DMS 273 treated with DMSO at 0.1 percent for 48 hours (cell line): ENCODE measurements around the gene MBOAT1.
A peak's percentile ranks its signal among the peaks of the same experiment; 100 is the strongest.
"Not testable (repeated sequence)": the region's sequence is repeated elsewhere in the genome, so short reads cannot be mapped to it uniquely, and the experiment has no call there.

ENCODE experiments used
- DNase-seq: peaks from one replicate; lab custom pipeline; 2025; lab: John Stamatoyannopoulos, UW

MBOAT1 gene, protein sequence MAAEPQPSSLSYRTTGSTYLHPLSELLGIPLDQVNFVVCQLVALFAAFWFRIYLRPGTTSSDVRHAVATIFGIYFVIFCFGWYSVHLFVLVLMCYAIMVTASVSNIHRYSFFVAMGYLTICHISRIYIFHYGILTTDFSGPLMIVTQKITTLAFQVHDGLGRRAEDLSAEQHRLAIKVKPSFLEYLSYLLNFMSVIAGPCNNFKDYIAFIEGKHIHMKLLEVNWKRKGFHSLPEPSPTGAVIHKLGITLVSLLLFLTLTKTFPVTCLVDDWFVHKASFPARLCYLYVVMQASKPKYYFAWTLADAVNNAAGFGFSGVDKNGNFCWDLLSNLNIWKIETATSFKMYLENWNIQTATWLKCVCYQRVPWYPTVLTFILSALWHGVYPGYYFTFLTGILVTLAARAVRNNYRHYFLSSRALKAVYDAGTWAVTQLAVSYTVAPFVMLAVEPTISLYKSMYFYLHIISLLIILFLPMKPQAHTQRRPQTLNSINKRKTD

DNA sequence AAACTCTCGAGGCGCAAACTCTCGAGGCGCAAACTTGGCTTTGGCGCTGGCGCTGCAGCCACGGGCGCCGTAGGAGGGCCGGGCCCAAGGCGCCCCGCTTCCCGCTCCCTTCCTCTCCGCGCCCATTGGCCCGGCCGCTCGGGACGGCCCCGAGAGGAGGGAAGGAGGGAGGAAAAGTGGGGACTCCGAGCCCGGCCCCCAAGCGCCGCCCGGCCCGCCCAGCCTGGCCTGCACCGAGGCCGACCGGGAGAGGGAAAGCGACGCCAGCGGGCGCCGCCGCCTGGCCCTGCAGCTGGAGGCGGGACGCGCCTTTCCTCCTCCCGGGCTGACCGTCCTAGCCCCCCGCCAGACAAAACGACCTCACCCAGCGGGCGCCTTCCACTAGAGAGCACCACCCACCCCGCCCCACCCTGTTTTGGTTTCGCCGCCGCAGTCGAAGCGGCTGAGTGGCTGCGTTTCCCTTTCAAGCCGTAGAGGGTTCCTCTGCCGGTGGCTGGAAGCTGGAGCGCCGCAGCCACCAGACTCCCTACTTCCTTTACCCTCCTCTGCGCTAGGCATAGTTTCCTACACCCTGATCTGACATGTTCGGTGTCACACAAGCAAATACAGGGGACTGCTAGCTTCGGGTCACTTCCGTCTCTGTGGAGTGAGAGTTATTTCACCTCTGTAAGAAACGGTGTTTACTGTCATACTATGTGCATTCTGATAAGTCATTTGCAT lies at the start of gene MBOAT1:
TSS of gene MBOAT1 (minus strand) at position 78 of the 720 bp plus-strand sequence. CDS start 235 bp downstream, outside the sequence.
- DNase-seq, result peak; percentile 93

DNA sequence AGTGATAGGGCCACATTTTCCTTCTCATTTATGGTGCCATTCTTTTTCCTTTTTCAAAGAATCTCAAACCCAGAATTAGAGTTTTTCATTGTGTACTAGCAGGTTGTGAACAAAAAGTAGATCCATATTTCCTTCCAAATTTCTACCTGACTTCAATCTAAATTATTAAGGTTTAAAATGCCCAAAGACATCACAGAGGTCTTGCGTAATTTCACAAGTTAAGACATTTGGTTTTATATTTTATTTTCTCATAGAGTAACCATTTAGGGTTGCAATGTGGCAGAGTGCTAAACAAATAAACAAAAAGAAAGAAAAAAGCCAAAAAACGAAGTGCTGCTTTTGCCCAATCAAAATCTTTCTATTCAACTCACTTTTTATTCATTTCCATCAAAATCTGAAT lies 49.4 kb upstream of the MBOAT1 start:
- no peak for DNase-seq

DNA sequence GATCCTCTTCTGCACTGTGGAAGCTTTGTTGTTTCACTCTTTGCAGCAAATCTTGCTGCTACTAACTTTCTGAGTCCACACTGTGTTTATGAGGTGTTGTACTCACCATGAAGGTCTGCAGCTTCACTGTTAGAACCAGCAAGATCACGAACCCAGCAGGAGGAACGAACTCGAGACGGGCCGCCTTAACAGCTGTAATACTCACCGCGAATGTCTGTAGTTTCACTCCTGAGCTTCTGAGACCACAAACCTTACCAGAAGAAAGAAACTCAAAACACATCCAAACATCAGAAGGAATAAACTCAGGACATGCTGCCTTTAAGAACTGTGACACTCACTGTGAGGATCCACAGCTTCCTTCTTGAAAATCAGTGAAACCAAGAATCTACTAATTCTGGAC lies 48.1 kb upstream of the MBOAT1 start:
- no peak for DNase-seq

DNA sequence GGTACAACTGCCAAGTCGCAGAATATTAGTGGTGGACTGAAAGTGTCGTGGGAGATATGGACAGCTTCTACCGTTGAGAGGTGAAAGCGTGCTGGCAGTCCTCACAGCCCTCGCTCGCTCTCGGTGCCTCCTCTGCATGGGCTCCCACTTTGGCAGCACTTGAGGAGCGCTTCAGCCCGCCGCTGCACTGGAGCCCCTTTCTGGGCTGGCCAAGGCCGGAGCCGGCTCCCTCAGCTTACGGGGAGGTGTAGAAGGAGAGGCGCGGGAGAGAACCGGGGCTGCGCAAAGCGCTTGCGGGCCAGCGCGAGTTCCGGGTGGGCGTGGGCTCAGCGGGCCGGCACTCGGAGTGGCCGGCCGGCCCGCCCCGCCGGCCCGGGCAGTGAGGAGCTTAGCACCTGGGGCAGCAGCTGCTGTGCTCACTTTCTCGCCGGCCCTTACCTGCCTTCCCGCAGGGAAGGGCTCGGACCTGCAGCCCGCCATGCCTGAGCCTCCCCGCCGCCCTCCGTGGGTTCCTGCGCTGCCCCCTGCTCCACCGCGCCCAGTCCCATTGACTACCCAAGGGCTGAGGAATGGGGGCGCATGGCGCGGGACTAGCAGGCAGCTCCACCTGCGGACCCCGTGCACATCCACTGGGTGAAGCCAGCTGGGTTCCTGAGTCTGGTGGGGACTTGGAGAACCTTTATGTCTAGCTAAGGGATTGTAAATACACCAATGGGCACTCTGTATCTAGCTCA lies 47.2 kb upstream of the MBOAT1 start:
- no peak for DNase-seq

DNA sequence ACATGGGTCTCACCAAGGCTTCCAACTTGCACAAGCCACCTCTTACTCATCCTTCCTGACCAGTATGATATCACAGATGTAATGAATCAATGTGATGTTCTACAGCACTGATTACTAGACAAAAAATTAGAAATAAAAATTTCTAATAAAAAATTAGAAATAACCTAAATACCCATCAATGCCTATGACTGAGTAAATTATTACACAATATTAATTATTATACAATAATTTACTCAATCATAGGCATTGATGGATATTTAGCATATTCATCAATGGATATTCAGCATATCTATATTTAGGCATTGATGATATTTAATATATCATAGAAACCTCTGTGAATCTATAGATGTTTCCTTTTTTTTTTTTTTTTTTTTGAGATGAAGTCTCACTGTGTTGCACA lies 43.2 kb upstream of the MBOAT1 start:
- DNase-seq, result no peak

DNA sequence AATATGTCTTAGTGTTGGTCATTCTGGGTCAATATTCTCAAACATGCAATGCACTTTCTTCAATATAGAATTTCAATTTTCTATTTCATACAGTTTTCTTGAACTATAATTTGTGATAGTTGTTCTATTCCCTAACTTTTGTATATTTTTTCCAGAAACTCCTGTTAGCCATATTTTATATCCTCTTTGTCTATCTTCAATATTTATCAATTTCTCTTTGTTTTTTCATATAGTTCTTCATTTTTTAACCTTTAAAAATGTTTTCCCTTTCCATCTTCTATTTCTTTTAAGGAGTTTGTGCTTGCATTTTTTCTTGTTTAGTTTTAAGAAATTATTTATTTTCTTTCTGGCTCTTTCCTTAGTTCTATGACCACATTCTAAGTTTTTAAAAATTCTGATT lies 42.0 kb upstream of the MBOAT1 start:
- DNase-seq, result no peak

DNA sequence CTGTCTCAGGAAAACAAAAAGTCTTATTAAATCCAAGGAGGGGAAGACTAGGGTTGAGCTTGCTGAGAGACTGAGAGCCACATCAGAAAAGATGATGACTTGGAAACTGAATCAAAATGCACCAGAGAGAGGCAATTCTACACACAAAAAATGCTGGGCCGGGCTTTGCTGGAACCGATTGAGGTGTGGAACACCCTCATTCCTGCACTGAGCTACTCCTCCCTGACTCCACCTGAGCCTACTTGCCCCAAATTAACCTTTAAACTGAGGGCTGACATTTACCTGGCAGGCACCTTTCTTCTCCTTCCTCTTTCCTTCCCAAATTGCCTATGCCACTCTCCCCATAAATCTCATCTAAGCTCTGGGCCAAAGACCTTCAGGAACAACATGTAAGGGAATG lies 40.8 kb upstream of the MBOAT1 start:
- no peak for DNase-seq

DNA sequence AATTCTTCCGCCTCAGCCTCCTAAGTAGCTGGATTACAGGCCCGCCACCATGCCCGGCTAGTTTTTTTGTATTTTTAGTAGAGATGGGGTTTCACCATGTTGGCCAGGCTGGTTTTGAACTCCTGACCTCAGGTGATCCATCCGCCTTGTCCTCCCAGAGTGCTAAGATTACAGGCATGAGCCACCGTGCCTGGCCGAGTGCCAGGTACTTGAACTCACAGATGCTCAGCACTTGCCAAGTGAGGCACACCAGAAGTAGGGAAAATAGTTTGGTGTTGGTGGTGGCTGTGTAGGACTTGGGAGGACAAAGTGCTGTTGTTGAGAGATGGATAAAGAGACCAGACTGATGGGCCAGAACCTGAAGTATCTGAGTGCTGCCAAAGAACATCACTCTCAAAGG lies 40.0 kb upstream of the MBOAT1 start:
- DNase-seq, result no peak

DNA sequence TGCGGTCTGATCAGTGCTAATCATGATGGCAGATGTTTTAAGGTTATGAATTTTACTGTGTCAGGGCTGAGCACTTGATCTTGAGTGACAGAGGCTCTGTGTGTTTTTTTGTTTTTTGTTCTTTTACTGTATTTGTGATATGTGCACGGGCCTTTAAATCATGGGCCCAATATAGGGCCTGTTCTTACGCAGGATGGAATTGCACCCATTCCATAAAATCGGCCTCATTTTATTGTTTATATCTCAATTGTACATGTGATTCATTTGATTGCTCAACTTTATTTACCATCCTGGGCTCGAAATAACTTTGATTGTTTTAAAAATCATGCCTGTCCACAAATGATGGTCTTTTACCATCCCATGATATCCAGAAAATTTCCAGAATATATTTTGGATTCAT lies 39.3 kb upstream of the MBOAT1 start:
- no peak for DNase-seq

DNA sequence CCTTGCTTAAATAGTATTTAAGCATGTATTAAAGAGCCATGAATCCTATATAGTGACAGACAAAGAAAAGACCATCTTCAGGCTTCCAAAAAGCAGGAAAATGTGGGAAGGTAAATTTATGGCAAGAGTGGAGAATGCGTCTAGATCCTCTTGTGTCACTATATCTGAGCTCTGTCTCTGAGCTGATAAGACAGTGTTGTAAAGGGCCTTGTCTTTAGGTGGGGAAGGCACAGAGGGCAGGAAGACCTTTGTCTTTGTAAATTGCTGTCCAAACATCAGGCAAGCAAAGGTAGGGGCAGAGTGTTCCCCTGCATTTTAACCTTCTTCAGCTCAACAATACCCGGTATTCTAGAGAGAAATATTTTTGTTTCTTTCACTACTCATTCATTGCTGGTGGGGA lies 33.9 kb upstream of the MBOAT1 start:
- no peak for DNase-seq

DNA sequence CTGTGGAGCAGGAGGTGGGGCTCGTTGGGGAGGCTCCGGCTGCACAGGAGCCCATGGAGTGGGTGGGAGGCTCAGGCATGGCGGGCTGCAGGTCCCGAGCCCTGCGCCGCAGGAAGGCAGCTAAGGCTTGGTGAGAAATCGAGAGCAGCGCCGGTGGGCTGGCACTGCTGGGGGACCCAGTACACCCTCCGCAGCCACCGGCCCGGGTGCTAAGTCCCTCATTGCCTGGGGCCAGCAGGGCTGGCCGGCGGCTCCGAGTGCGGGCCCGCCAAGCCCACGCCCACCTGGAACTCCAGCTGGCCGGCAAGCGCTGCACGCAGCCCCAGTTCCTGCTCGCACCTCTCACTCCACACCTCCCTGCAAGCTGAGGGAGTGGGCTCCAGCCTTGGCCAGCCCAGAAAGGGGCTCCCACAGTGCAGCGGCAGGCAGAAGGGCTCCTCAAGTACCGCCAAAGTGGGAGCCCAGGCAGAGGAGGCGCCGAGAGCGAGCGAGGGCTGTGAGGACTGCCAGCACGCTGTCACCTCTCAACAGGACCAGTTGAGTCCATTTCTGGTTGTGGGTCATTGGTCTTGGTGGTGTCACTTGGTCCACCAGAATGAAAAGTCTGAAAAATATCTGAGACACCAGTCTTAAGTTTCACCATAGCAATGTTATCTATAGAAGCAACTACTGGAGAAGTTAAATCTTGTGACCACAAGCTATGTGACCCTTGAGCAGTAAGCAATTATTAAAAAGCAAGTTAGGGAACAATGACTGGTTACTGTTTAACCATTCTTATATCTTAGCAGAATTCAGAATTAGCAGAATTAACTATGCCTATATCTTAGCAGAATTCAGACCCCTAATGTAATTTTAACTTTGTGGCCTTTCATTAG lies 32.8 kb upstream of the MBOAT1 start:
- not testable (repeated sequence) for DNase-seq

DNA sequence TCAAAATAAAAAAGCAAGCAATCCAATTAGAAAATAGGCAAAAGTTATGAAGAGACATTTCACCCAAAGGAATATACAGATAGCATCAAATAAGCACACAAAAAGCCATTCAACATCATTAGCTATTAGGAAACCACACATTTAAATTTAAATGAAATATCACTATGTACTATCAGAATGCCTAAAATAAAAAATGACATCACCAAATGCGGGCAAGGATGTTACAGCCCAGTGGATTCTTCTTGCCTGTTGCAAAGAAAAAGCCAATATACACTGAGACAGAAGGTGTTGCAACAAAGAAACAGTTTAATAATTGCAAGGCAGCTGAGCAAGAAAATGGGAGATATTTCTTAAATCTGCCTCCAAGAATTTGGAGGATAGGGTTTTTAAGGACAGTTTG lies 31.0 kb upstream of the MBOAT1 start:
- DNase-seq, result no peak

DNA sequence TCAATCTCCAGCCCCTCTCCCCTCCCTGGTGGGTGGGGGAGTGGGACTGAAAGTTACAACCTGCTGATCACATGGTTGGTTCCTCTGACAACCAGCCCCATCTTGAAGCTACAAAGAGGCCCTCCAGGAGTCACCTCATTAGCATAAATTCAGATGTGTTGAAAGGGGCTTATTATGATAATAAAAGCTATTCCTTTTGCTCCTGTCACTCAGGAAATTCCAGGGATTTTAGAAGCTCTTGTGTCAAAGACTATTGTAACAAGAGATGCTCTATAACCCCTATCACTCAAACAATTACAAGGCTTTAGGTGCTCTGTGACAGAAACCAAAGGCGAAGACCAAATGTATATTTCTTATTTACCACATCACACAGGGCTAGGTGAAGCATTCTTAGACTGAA lies 30.1 kb upstream of the MBOAT1 start:
- no peak for DNase-seq

DNA sequence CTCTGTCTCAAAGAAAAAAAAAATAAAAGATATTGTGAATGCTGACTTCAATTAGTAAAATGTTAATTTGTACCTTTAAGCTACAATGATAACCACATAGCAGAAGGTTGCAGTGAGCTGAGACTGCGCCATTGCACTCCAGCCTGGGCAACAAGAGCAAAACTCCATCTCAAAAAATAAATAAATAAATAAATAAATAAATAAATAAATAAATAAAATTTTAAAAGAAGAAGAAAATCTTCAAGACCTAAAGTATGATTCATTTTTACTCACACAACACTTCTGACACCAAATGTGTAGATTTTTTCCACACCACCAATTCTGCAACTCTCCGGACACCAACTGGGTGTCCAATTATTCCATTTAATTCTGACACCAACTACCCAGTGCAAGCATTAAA lies 28.8 kb upstream of the MBOAT1 start:
- no peak for DNase-seq

DNA sequence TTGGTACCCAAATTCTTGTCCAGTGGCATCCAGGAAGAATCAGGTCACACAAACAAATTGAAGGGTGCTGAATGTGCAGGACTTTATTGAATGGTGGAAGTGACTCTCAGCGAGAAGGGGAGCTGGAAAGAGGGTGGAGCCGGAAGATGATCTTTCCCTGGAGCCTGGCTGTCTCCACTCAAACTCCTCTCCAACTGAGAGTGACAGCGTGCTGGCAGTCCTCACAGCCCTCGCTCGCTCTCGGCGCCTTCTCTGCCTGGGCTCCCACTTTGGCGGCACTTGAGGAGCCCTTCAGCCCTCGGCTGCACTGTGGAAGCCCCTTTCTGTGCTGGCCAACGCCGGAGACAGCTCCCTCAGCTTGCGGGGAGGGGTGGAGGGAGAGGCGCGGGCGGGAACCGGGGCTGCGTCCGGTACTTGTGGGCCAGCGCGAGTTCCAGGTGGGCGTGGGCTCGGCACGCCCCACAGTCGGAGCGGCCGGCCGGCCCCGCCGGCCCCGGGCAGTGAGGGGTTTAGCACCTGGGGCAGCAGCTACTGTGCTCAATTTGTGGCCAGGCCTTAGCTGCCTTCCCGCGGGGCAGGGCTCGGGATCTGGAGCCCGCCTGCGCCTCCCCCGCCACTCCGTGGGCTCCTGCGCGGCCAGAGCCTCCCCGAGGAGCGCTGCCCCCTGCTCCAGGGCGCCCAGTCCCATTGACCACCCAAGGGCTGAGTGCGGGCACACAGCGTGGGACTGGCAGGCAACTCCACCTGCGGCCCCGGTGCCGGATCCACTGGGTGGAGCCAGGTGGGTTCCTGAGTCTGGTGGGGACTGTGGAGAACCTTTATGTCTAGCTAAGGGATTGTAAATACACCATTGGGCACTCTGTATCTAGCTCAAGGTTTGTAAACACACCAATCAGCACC lies 26.7 kb upstream of the MBOAT1 start:
- no peak for DNase-seq

DNA sequence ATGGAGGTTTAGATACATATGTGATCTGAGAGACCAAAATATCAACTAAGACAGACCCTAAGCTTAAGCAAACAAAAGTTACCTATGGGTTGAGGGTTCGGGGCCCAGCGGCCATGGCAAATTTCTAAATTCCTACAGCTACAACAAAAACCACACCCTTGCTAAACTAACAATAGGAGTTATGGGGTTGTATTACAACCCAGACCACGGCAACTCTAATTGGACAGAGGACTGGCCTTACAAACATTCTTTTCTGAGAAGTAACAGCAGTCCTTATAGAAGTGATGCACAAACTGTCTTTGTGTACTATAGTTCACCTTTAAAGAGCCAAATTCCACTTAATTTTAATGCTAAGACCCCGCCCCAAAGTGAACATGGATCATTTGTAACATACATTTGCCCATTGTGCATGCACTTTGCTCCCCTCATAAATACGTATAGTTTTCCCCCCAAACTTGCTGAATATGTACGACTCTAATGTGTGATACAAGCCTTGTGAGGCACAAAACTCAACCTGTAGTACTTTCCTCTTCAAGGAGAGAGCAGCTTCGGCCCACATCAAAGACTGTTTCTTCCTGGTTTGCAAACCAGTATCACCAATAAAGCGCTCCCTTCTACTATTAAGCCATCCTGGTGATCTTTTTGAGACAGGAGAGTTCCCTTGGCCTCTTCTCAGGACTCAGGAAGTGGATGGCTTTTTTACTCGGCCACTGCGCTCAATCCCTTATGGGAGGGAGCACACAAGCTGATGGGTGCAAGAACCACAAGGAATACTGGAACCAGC lies 25.6 kb upstream of the MBOAT1 start:
- no peak for DNase-seq

DNA sequence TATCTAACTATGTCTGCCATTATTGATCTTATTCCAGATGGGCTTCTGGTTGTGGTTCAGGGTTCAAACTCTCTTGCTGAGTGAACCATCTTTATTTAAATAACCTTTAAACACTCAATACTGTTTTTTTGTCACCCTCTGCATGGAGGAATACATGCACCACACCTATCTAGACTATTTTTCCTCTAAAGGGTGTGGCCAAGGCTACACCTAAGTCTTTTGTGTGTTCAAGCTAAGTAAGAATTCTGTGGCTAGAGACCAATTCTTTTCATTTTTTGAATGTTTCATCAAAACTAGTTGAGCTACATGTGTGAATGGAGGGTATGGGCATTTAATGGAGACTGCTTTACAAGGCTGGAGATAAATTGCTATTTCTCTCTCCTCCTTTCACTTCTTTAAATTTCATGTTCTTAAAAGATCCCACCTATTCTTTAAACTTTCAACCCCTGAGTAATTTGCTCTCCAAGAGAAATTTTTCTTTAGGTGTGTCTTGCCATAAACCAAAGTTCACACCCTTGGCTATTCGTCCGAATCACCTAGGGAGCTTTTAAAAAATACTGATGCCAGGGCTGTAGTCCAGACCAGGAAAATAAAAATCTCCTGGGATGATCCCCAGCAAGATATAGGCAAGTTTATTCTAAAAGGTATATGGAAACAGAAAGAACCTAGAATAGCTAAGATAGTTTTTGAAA lies 24.8 kb upstream of the MBOAT1 start:
- DNase-seq, result no peak

DNA sequence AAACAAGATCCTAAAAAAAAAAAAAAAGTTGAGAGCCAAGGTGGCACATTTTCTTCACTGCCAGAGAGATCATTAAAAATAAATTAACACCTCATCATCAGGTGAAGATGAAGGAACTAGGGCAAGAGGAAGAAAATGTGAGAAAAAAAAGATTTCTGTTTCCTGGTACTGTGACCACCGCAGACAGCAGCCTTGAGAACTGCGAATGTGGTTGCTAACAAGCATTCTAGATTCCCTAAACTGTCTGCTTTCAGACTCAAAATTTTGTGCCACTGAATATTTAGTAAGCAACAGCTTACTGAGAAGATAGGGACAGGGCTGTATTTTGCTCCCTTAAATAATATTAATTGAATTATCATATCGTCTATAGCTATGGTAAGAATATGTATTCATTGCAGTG lies 24.1 kb upstream of the MBOAT1 start:
- no peak for DNase-seq

DNA sequence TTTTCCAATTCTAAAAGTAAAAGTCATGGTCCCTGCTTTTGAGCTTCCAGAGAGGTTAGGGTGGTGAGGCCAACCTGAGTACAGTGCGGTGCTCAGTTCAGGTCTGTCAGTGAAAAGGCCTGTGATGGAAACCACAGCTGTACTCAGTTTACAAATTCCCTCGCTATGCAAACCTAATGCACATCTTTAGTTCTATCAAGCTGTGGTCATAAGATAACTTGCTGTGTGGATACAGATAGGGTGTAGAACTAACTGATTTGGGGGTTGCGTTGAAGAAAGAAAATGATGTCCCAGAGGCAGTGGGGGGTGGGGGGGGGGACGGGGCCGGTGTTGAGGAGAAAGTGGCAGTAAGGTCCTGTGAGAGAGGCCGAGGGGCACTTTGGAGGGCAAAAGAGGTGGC lies 22.8 kb upstream of the MBOAT1 start:
- DNase-seq, result no peak
